Measurements from ENCODE around the gene BCAS1. TPM values are rescaled to one million over a fixed set of nuclear protein-coding genes. Genes with fewer than 3 reads are reported as not detected.

The BCAS1 gene
- total RNA-seq, 1 donor from 2014 or later, result not detected

GRCh38 chr20:53964501-53965253, 105.7 kb downstream of the BCAS1 start:
- Histone ChIP-seq H3K27me3 (ENCODE audit: control insufficient read depth, insufficient read depth, low read length) (no peaks in the 10 kb centered on the region), H3K36me3 (ENCODE audit: control insufficient read depth, insufficient read depth, low read length) (no peaks in the 10 kb centered on the region), H3K4me3 (ENCODE audit: low read depth, low read length) (no peak overlapping the region)
- TF ChIP-seq, protein P1, sequence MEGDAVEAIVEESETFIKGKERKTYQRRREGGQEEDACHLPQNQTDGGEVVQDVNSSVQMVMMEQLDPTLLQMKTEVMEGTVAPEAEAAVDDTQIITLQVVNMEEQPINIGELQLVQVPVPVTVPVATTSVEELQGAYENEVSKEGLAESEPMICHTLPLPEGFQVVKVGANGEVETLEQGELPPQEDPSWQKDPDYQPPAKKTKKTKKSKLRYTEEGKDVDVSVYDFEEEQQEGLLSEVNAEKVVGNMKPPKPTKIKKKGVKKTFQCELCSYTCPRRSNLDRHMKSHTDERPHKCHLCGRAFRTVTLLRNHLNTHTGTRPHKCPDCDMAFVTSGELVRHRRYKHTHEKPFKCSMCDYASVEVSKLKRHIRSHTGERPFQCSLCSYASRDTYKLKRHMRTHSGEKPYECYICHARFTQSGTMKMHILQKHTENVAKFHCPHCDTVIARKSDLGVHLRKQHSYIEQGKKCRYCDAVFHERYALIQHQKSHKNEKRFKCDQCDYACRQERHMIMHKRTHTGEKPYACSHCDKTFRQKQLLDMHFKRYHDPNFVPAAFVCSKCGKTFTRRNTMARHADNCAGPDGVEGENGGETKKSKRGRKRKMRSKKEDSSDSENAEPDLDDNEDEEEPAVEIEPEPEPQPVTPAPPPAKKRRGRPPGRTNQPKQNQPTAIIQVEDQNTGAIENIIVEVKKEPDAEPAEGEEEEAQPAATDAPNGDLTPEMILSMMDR (IDR thresholded peaks at IDR 0.05; ENCODE audit: insufficient read depth, low read length, severe bottlenecking), result no peak
- no peak for DNase-seq (ENCODE audit: low read depth)
- FAIRE-seq, result no peak

- DNase-seq (ENCODE audit: low read depth) (peak; percentile 80), FAIRE-seq (no peak)
- TF ChIP-seq, protein P1 (IDR thresholded peaks at IDR 0.05; ENCODE audit: insufficient read depth, low read length, severe bottlenecking), result no peak
- no peak overlapping the region for H3K4me3 ChIP-seq (ENCODE audit: low read depth, low read length)
- no peaks in the 10 kb centered on the region for H3K27me3 ChIP-seq (ENCODE audit: control insufficient read depth, insufficient read depth, low read length)
- no peaks in the 10 kb centered on the region for H3K36me3 ChIP-seq (ENCODE audit: control insufficient read depth, insufficient read depth, low read length)
Measured at GRCh38 chr20:53964067-53964466, 106.3 kb downstream of the BCAS1 start.

DNA sequence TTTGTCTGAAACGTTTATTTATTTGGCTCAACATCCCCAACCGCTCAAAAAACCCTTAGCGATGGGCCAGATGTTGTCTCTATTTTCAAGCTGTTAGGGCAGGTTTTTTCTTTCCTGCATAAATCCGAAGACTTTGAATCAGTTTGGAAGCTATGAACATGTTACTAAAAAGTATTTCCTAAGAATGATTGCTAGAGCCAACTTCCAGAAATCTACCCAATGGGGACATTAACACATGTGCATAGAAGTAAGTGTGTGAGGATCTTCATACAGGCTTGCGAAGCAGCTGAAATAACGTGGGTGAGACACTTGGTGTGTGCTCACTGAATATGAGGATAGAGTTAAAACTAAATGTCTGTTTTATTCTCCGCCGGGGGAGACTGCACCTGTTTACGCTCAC, 106.8 kb downstream of the BCAS1 start:
- FAIRE-seq (no peak), DNase-seq (ENCODE audit: low read depth) (no peak)
- Histone ChIP-seq H3K36me3 (ENCODE audit: control insufficient read depth, insufficient read depth, low read length) (no peaks in the 10 kb centered on the region), H3K27me3 (ENCODE audit: control insufficient read depth, insufficient read depth, low read length) (no peaks in the 10 kb centered on the region), H3K4me3 (ENCODE audit: low read depth, low read length) (no peak overlapping the region)
- TF ChIP-seq, protein P1 (IDR thresholded peaks at IDR 0.05; ENCODE audit: insufficient read depth, low read length, severe bottlenecking), result no peak

- Histone ChIP-seq H3K27me3 (ENCODE audit: control insufficient read depth, insufficient read depth, low read length) (no peaks in the 10 kb centered on the region), H3K4me3 (ENCODE audit: low read depth, low read length) (no peak overlapping the region), H3K36me3 (ENCODE audit: control insufficient read depth, insufficient read depth, low read length) (no peaks in the 10 kb centered on the region)
- DNase-seq (ENCODE audit: low read depth) (no peak), FAIRE-seq (no peak)
- TF ChIP-seq, protein P1 (IDR thresholded peaks at IDR 0.05; ENCODE audit: insufficient read depth, low read length, severe bottlenecking), result no peak
Measured at GRCh38 chr20:53962388-53962787, 108.0 kb downstream of the BCAS1 start.

- no peak overlapping the region for H3K4me3 ChIP-seq (ENCODE audit: low read depth, low read length)
- TF ChIP-seq, protein P1 (IDR thresholded peaks at IDR 0.05; ENCODE audit: insufficient read depth, low read length, severe bottlenecking), result no peak
- H3K36me3 ChIP-seq (ENCODE audit: control insufficient read depth, insufficient read depth, low read length), result no peaks in the 10 kb centered on the region
- H3K27me3 ChIP-seq (ENCODE audit: control insufficient read depth, insufficient read depth, low read length), result no peaks in the 10 kb centered on the region
- no peak for DNase-seq (ENCODE audit: low read depth)
- no peak for FAIRE-seq
Measured at GRCh38 chr20:53961527-53961926, 108.9 kb downstream of the BCAS1 start.

All from bronchial epithelial cell (primary cell).